Fibroblast of villous mesenchyme (primary cell): Measurements from ENCODE around the gene KCNMB2. TPM values are rescaled to one million over a fixed set of nuclear protein-coding genes. Genes with fewer than 3 reads are reported as not detected.

Experiments
- DNase-seq: peaks from one replicate; pipeline ENCODE4 v3.0.0-alpha.2; 2010; ENCODE audit warnings: low read depth
- H3K4me3 ChIP-seq: 2 replicates; pipeline ENCODE4 v1.5.1; 2011; ENCODE audit warnings: low read depth, mild to moderate bottlenecking, low read length
- CTCF ChIP-seq: IDR thresholded peaks from 2 replicates; pipeline ENCODE4 v1.5.1; 2012; ENCODE audit warnings: low read depth, mild to moderate bottlenecking, low read length; ENCODE audit not compliant: insufficient read depth
- total RNA-seq: library from RNA; depleted of rRNA; stranded (reverse); fragments of >200 nt; gene quantifications from 2 replicates; pipeline ENCODE4 v1.2.3, GENCODE V29; 2012

Gene KCNMB2
- total RNA-seq, 1 donor = not detected

- no peak for TF ChIP-seq CTCF
- no peak overlapping the region for H3K4me3 ChIP-seq
- DNase-seq = no peak
These were observed 304.4 kb downstream of the KCNMB2 start for GRCh38 chr3:178840586-178840985.

- TF ChIP-seq CTCF = no peak
- no peak for DNase-seq
- H3K4me3 ChIP-seq = no peak overlapping the region
These were observed 304.8 kb downstream of the KCNMB2 start for GRCh38 chr3:178841011-178841410.

- no peak for TF ChIP-seq CTCF
- no peak for DNase-seq
- no peak overlapping the region for H3K4me3 ChIP-seq
These were observed 308.7 kb downstream of the KCNMB2 start for GRCh38 chr3:178844916-178845315.

- TF ChIP-seq CTCF = no peak
- H3K4me3 ChIP-seq = no peak overlapping the region
- DNase-seq = peak; percentile 1
These were observed 309.3 kb downstream of the KCNMB2 start for GRCh38 chr3:178845420-178846118.

GRCh38 chr3:178847190-178847589 is 311.0 kb downstream of the KCNMB2 start:
- DNase-seq = peak; percentile 1
- no peak overlapping the region for H3K4me3 ChIP-seq
- no peak for TF ChIP-seq CTCF

- no peak overlapping the region for H3K4me3 ChIP-seq
- no peak for TF ChIP-seq CTCF
- no peak for DNase-seq
These were observed 313.1 kb downstream of the KCNMB2 start for GRCh38 chr3:178849199-178849910.
